GM11168 (cell line): ENCODE results near the gene SRBD1.

ENCODE experiments used
- in situ Hi-C: fragments of 300-500 bp; cut with MboI; formaldehyde crosslinking; loops from one replicate; pipeline ENCODE4 v1.12.0; 2022; ENCODE audit warnings: low sequenced_read_pairs; ENCODE audit not compliant: unreplicated experiment

Gene SRBD1

DNA sequence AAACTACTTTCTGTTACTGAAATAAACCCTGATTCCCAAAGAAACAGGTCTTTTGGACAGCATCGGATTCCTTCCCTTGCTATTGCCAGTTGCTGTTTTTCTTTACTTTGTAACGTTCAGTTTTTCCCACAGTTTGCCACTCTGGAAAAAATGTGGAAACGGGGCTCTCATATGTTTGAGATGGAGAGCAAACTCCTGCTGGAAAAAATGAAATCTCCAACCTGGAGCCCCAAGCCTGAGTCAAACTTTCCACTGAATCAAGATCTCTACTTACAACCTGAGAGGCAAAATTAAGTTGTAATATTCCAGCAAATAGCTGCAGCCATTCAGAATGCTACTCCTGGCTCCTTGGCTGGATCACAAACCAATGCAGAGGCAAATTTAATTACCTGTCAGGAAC lies 270.7 kb downstream of the SRBD1 start:
- in situ Hi-C loops: no loop called here

DNA sequence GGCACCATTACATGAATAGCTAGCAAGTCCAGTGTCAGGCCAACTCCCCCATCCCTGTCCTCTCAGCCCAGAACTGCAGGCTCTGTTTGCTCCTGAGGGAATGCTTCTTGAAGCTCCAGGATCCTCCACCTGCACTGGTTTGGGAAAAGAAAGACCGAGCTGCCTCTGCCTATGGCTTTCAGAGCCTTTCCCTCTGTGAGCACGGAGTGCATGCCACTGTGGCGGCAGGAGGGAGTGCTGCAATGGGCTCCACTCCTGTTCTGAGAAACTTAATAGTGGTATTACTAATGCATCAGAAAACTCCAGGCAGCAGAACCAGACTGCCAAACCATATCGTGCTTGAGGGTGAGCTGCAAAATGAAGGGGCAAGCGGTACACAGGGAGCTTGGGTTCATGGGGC lies 271.8 kb downstream of the SRBD1 start:
- in situ Hi-C loops: no loop called here
